ENCODE results near the gene ANO4. TPM values are rescaled to one million over a fixed set of nuclear protein-coding genes. Genes with fewer than 3 reads are reported as not detected.

Gene ANO4
- total and polyA plus RNA-seq, 4 donors = 0.10 to 1.9 (median 0.86) TPM

GRCh38 chr12:101174541-101174940, 380.0 kb downstream of the ANO4 start:
- TF ChIP-seq CTCF (IDR thresholded peaks at IDR 0.05; ENCODE audit: control extremely low read depth, extremely low read depth) = no peak
- H3K4me1 ChIP-seq (ENCODE audit: control insufficient read depth in 5 of 5, insufficient read depth in 5 of 5, low read length in 5 of 5) = no peaks in the 10 kb centered on the region
- H3K9ac ChIP-seq (ENCODE audit: insufficient read depth in 1 of 2, low read length in 2 of 2) = no peak overlapping the region
- ATAC-seq (ENCODE audit: insufficient read depth, low FRiP score) (no peak), DNase-seq (no peak)
- H3K36me3 ChIP-seq (ENCODE audit: control insufficient read depth in 4 of 4, insufficient read depth in 4 of 4, low read length in 4 of 4) = no peaks in the 10 kb centered on the region
- no peak overlapping the region for H3K27ac ChIP-seq (ENCODE audit: low read depth in 1 of 2, low read length in 1 of 2)
- no peak overlapping the region for H3K4me3 ChIP-seq
- 78 to 92% methylated on average over 3 of the region's 3 CpGs for WGBS, 2 donors
- H3K9me3 ChIP-seq (ENCODE audit: control insufficient read depth in 4 of 4, insufficient read depth in 3 of 4, low read length in 3 of 4) = no peaks in the 10 kb centered on the region
- H3K27me3 ChIP-seq (ENCODE audit: control insufficient read depth in 3 of 3, insufficient read depth in 3 of 3, low read length in 2 of 3) = no peaks in the 10 kb centered on the region

Other genes starting within 250 kb of the ANO4 start
- gene GAS2L3, start 221.1 kb upstream of the ANO4 start, total RNA-seq = 10 to 100 TPM; 10.7 to 15.6 TPM
- gene GAS2L3, start 221.1 kb upstream of the ANO4 start, polyA plus RNA-seq = 1 to 10 TPM; 1.7 to 3.4 TPM

All from lung (tissue), 12 donors.